Epithelial cell of prostate (primary cell): Measurements from ENCODE around the gene OR52B2.

Source experiments
- DNase-seq: peaks from one replicate; pipeline ENCODE4 v3.0.0-alpha.2; 2011; ENCODE audit warnings: low read depth, low spot score
- H3K27ac ChIP-seq: fragments of 450-650 bp; 2 replicates; pipeline ENCODE4 v1.5.1; 2017; ENCODE audit warnings: mild to moderate bottlenecking

Gene OR52B2

GRCh38 chr11:6170226-6170625 lies at the start of gene OR52B2:
TSS of gene OR52B2 (minus strand) at chr11:6170326. CDS start at chr11:6170326, 0 bp downstream.
- DNase-seq = no peak
- no peak within 1 kb of the TSS for H3K27ac ChIP-seq

GRCh38 chr11:6219359-6219758 lies 49.2 kb upstream of the OR52B2 start:
- DNase-seq = peak; percentile 81
- peak overlapping the region; percentile 77 for H3K27ac ChIP-seq

GRCh38 chr11:6217722-6218121 lies 47.6 kb upstream of the OR52B2 start:
- no peak overlapping the region for H3K27ac ChIP-seq
- DNase-seq = no peak

GRCh38 chr11:6216501-6216900 lies 46.4 kb upstream of the OR52B2 start:
- no peak for DNase-seq
- no peak overlapping the region for H3K27ac ChIP-seq

GRCh38 chr11:6214530-6214929 lies 44.4 kb upstream of the OR52B2 start:
- no peak for DNase-seq

GRCh38 chr11:6210274-6210955 lies 40.3 kb upstream of the OR52B2 start:
- H3K27ac ChIP-seq = no peak overlapping the region
- no peak for DNase-seq

More at GRCh38 chr11:6214530-6214929, 44.4 kb upstream of the OR52B2 start:
- no peak overlapping the region for H3K27ac ChIP-seq

- no peak for DNase-seq
Measured at GRCh38 chr11:6209801-6210200, 39.7 kb upstream of the OR52B2 start.

GRCh38 chr11:6206456-6207180 lies 36.5 kb upstream of the OR52B2 start:
- DNase-seq = no peak
- no peak overlapping the region for H3K27ac ChIP-seq

More at GRCh38 chr11:6209801-6210200, 39.7 kb upstream of the OR52B2 start:
- H3K27ac ChIP-seq = no peak overlapping the region

- H3K27ac ChIP-seq = no peak within 1 kb of the TSS
- DNase-seq = no peak
Measured at GRCh38 chr11:6205366-6205765, 35.2 kb upstream of the OR52B2 start, which contains the start of gene C11orf42. TSS of gene C11orf42 (plus strand) at chr11:6205557. CDS start at chr11:6205616, 59 bp downstream.

GRCh38 chr11:6204706-6205105 lies 34.6 kb upstream of the OR52B2 start:
- DNase-seq = no peak
- no peak overlapping the region for H3K27ac ChIP-seq

GRCh38 chr11:6203327-6203726 lies 33.2 kb upstream of the OR52B2 start:
- no peak for DNase-seq

GRCh38 chr11:6202041-6202440 lies 31.9 kb upstream of the OR52B2 start:
- no peak for DNase-seq
- H3K27ac ChIP-seq = no peak overlapping the region

More at GRCh38 chr11:6203327-6203726, 33.2 kb upstream of the OR52B2 start:
- H3K27ac ChIP-seq = no peak overlapping the region

- H3K27ac ChIP-seq = no peak overlapping the region
- DNase-seq = no peak
Measured at GRCh38 chr11:6201481-6201880, 31.4 kb upstream of the OR52B2 start.

GRCh38 chr11:6200975-6201374 lies 30.8 kb upstream of the OR52B2 start:
- no peak for DNase-seq
- H3K27ac ChIP-seq = no peak overlapping the region

- no peak for DNase-seq
- H3K27ac ChIP-seq = no peak within 1 kb of the TSS
Measured at GRCh38 chr11:6199174-6199810, 29.2 kb upstream of the OR52B2 start, which contains the start of gene OR52W1. TSS of gene OR52W1 (plus strand) at chr11:6199224. CDS start at chr11:6199224, 0 bp downstream.

- no peak overlapping the region for H3K27ac ChIP-seq
- DNase-seq = no peak
Measured at GRCh38 chr11:6197466-6198200, 27.5 kb upstream of the OR52B2 start.

- DNase-seq = no peak
- no peak overlapping the region for H3K27ac ChIP-seq
Measured at GRCh38 chr11:6196396-6196795, 26.3 kb upstream of the OR52B2 start.

- no peak for DNase-seq
- no peak overlapping the region for H3K27ac ChIP-seq
Measured at GRCh38 chr11:6194065-6194581, 24.0 kb upstream of the OR52B2 start.

GRCh38 chr11:6191742-6192141 lies 21.6 kb upstream of the OR52B2 start:
- DNase-seq = no peak
- no peak overlapping the region for H3K27ac ChIP-seq

- DNase-seq = no peak
- no peak overlapping the region for H3K27ac ChIP-seq
Measured at GRCh38 chr11:6175440-6175839, 5.3 kb upstream of the OR52B2 start.
